Measurements from ENCODE around the gene GAK.

Gene GAK

DNA sequence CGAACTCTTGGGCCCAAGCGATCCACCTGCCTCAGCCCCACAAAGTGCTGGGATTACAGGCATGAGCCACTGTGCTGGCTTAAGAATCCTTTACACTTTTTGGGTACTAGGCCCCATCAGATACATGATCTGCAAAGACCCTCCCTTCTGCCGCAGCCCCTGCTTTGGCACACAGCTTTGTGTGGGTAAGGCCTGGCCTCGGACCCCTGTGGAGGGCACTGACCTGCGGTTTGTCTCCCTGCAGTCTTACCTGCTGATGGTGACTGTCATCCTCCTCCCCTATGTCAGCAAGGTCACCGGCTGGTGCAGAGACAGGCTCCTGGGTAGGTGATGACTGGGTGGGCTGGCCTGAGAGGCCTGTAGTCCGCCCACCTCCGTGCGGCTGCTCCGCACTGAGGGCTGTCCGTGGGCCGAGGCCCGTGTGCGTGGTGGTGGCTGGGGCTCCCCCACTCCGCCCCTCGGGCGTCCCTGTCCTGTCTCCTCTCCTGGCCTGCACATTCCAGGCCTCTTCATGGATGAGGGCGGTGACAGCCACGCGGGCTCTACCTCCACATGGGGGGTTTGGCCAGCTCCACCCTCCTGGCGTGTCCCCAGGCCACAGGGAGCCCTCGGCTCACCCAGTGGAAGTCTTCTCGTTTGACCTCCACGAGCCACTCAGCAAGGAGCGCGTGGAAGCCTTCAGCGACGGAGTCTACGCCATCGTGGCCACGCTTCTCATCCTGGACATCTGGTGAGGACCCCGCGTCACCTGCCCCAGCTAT is 23.2 kb upstream of the GAK start:
- Histone ChIP-seq H3K9ac (ENCODE audit: low read length) (no peak overlapping the region), H3K9me3 (ENCODE audit: control insufficient read depth, low read depth, low read length) (no peaks in the 10 kb centered on the region), H3K4me3 (ENCODE audit: low read length) (no peak overlapping the region), H3K27me3 (ENCODE audit: control insufficient read depth, insufficient read depth, low read length) (no peaks in the 10 kb centered on the region), H3K4me1 (ENCODE audit: control insufficient read depth, low read depth, low read length) (no peaks in the 10 kb centered on the region), H3K36me3 (ENCODE audit: control insufficient read depth, low read depth, low read length) (no peaks in the 10 kb centered on the region), H3K27ac (ENCODE audit: low read length) (no peak overlapping the region)

DNA sequence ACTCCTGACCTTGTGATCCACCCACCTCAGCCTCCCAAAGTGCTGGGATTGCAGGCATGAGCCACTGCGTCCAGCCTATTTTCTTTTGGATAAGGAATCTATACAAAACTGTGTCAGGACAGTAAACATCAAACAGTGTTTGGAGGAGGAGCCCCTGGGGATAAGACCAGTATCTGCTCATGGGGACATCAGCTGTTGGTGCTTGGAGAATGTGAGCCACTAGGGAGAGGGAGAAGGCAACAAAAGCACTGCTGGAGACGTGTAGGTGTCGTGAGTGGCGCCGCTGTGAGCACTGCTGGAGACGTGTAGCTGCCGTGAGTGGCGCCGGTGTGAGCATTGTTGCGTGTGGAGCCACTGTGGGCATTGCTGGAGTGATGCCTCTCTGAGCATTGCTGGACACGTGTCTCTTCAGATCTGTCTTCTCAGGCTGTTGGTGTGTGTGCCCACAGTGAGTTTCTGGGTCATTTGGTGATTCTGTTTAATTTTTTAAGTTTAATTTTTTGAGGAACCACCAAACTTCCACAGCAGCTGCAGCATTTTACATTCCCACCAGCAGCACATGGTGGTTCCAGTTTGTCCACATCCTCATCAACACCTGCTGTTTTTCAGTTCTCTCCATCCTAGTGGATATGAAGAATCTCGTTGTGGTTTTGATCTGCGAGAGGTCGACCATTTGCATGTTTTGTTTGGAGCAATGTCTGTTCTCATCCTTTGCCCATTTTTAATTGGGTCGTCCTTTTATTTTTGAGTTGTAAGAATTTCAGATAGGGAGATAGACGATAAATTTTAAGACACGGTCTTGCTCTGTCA is 22.3 kb upstream of the GAK start:
- Histone ChIP-seq H3K9me3 (ENCODE audit: control insufficient read depth, low read depth, low read length) (no peaks in the 10 kb centered on the region), H3K27ac (ENCODE audit: low read length) (no peak overlapping the region), H3K4me3 (ENCODE audit: low read length) (no peak overlapping the region), H3K27me3 (ENCODE audit: control insufficient read depth, insufficient read depth, low read length) (no peaks in the 10 kb centered on the region), H3K9ac (ENCODE audit: low read length) (no peak overlapping the region), H3K36me3 (ENCODE audit: control insufficient read depth, low read depth, low read length) (no peaks in the 10 kb centered on the region), H3K4me1 (ENCODE audit: control insufficient read depth, low read depth, low read length) (no peaks in the 10 kb centered on the region)

DNA sequence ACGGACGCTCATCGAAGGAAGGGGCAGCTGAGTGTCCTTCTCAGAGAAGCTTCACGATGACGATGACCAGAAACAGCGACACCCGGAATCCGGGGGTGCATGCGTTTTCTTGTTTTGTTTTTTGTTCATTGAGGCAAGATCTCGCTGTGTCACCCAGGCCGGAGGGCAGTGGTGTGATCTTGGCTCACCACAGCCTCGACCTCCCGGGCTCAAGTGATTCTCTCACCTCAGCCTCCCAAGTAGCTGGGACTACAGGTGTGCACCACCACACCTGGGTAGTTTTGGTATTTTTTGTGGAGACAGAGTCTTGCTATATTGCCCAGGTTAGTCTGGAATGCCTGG is 21.4 kb upstream of the GAK start:
- H3K36me3 ChIP-seq (ENCODE audit: control insufficient read depth, low read depth, low read length): no peaks in the 10 kb centered on the region
- H3K9ac ChIP-seq (ENCODE audit: low read length): no peak overlapping the region
- H3K9me3 ChIP-seq (ENCODE audit: control insufficient read depth, low read depth, low read length): no peaks in the 10 kb centered on the region
- no peaks in the 10 kb centered on the region for H3K27me3 ChIP-seq (ENCODE audit: control insufficient read depth, insufficient read depth, low read length)
- H3K4me1 ChIP-seq (ENCODE audit: control insufficient read depth, low read depth, low read length): no peaks in the 10 kb centered on the region
- no peak overlapping the region for H3K27ac ChIP-seq (ENCODE audit: low read length)
- H3K4me3 ChIP-seq (ENCODE audit: low read length): no peak overlapping the region

DNA sequence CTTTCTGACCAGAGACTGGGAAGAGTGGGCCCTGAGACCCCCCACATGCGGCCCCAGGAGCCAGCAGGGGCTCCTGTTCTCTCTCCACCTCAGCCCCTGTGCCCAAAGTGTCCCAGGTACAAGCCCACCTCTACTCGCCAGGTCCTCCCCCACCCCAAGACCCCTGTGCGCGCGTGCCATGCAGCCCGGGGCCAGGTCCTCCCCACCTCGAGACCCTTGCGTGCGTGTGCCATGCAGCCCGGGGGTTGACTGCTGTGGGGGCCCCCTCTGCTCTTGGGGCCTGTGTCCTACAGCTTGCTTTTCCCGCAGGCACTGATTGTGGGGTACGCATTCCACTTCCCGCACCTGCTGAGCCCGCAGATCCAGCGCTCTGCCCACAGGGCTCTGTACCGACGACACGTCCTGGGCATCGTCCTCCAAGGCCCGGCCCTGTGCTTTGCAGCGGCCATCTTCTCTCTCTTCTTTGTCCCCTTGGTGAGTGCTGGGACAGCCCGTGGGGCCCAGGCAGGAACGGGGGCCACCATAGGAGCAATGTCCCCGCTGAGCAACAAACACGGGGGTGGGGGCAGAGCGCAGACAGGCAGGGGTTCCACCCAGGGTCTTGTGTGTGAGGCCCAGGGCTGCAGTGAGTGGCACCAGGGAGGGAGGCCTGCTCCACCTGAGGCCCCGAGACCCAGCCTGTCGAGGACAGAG is 20.9 kb upstream of the GAK start:
- Histone ChIP-seq H3K36me3 (ENCODE audit: control insufficient read depth, low read depth, low read length) (no peaks in the 10 kb centered on the region), H3K27ac (ENCODE audit: low read length) (no peak overlapping the region), H3K9ac (ENCODE audit: low read length) (no peak overlapping the region), H3K27me3 (ENCODE audit: control insufficient read depth, insufficient read depth, low read length) (no peaks in the 10 kb centered on the region), H3K4me1 (ENCODE audit: control insufficient read depth, low read depth, low read length) (no peaks in the 10 kb centered on the region), H3K9me3 (ENCODE audit: control insufficient read depth, low read depth, low read length) (no peaks in the 10 kb centered on the region), H3K4me3 (ENCODE audit: low read length) (no peak overlapping the region)

DNA sequence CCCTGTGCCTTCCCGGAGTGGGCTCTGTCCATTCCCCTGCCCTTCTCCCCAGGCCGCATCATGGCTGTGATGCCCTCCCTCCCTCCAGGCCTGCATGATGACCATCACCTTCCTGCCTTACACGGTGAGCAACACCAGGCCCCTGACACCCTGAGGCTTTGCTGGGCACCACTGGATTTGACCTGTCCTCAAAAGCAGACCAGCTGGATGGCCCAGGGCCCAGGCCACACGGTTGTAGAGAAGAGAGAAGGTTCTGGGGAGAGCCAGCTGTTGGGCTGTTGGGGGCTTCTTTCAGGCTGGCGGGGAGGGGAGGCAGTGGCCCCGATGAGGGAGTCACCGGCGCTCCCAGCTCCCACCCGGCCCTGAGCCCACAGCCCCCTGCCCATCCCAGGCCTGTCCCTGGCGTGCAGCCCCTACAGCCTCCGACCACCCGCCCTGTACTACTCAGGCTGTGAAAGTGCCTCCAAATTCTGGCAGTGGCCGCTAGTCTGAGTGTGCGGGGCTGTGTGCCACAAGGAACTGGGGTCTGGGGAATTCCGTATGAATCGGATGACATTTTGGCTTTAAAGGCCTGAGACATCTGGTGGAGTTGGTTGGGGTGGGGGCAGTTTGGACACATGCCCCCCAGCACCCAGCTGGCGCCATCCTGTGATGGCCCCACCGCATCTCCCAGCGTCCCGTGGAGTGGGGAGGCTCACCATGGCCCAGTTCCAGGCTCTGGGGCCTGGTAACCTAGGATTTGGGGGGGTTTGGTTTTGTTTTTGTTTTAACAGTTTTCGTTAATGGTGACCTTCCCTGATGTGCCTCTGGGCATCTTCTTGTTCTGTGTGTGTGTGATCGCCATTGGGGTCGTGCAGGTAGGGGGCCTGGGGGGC is 19.7 kb upstream of the GAK start:
- Histone ChIP-seq H3K36me3 (ENCODE audit: control insufficient read depth, low read depth, low read length) (no peaks in the 10 kb centered on the region), H3K27me3 (ENCODE audit: control insufficient read depth, insufficient read depth, low read length) (no peaks in the 10 kb centered on the region)

DNA sequence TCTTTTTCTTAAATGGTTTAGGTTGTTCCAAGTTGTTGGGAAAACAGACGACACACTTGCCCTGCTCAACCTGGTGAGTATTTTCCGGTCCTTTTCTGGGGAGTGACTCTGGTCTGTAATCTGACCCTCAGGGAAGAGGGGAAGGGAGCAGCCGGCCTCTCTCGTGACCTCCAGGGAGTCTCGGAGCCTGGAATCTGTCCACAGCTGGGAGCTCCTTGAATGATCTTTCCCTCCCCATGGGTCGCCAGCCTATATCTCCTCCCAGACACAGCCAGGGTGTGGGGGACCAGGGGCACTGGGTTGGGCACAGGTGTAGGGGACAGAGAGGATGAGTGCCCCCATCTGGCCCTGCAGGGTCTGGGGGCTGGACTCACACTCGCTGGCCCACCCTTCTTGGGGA is 19.1 kb upstream of the GAK start:
- Histone ChIP-seq H3K27me3 (ENCODE audit: control insufficient read depth, insufficient read depth, low read length) (no peaks in the 10 kb centered on the region), H3K9ac (ENCODE audit: low read length) (no peak overlapping the region), H3K9me3 (ENCODE audit: control insufficient read depth, low read depth, low read length) (no peaks in the 10 kb centered on the region), H3K27ac (ENCODE audit: low read length) (no peak overlapping the region), H3K36me3 (ENCODE audit: control insufficient read depth, low read depth, low read length) (no peaks in the 10 kb centered on the region), H3K4me1 (ENCODE audit: control insufficient read depth, low read depth, low read length) (no peaks in the 10 kb centered on the region), H3K4me3 (ENCODE audit: low read length) (no peak overlapping the region)

More for the DNA sequence above, 19.7 kb upstream of the GAK start:
- Histone ChIP-seq H3K4me3 (ENCODE audit: low read length) (no peak overlapping the region), H3K27ac (ENCODE audit: low read length) (no peak overlapping the region), H3K9ac (ENCODE audit: low read length) (no peak overlapping the region), H3K9me3 (ENCODE audit: control insufficient read depth, low read depth, low read length) (no peaks in the 10 kb centered on the region), H3K4me1 (ENCODE audit: control insufficient read depth, low read depth, low read length) (no peaks in the 10 kb centered on the region)

DNA sequence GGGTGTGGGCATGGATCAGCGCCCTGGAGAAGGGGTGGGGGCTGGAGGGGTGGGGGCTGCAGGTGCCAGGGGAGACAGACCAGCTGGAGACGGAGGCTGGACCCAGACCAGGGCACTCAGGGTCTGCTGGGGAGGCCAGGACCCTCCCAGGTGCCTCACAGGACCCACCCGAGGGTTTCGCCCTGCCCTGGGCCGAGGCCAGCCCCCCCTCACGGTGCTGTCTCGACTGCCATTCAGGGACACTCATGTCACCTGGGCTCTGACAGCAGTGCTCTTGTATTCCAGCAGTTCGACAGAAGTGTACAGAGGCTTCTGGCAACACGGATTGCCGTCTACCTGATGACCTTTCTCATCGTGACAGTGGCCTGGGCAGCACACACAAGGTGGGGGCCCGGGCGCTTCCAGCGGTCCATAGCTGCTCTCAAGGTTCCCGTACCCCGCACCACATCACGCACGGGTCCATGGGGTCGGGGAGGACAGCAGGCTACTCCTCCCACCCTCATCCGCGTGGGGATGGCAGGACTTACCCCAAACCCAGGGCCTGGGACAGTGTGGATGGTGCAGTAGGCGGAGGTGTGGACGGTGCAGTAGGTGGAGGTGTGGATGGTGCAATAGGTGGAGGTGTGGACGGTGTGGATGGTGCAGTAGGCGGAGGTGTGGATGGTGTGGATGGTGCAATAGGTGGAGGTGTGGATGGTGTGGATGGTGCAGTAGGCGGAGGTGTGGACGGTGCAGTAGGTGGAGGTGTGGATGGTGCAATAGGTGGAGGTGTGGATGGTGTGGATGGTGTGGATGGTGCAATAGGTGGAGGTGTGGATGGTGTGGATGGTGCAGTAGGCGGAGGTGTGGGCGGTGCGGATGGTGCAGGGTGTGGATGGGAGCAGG is 18.3 kb upstream of the GAK start:
- no peak overlapping the region for H3K4me3 ChIP-seq (ENCODE audit: low read length)
- no peak overlapping the region for H3K27ac ChIP-seq (ENCODE audit: low read length)
- H3K27me3 ChIP-seq (ENCODE audit: control insufficient read depth, insufficient read depth, low read length): peaks cover 1% of the 10 kb centered on the region
- no peaks in the 10 kb centered on the region for H3K4me1 ChIP-seq (ENCODE audit: control insufficient read depth, low read depth, low read length)
- H3K36me3 ChIP-seq (ENCODE audit: control insufficient read depth, low read depth, low read length): no peaks in the 10 kb centered on the region
- H3K9me3 ChIP-seq (ENCODE audit: control insufficient read depth, low read depth, low read length): no peaks in the 10 kb centered on the region
- H3K9ac ChIP-seq (ENCODE audit: low read length): no peak overlapping the region

DNA sequence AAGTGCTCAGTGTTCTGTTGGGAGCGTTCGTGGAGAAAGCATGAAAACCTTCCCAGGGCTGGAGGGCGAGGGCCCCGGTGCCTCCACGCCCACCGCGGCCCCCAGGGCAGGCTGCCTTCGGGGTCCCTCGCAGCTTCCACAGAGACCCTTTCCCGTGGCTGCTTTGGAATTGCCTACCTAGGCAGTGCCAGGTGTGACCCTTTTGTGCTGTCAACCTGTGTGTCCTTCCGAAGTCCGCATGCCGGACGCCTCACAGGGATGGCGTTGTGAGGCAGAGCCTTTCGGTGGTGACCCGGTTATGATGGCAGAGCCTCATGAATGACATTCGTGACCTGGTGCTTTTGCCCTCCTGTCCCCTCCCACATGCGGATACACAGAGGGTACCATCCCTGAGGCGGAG is 17.5 kb upstream of the GAK start:
- no peaks in the 10 kb centered on the region for H3K9me3 ChIP-seq (ENCODE audit: control insufficient read depth, low read depth, low read length)
- no peaks in the 10 kb centered on the region for H3K36me3 ChIP-seq (ENCODE audit: control insufficient read depth, low read depth, low read length)
- H3K27ac ChIP-seq (ENCODE audit: low read length): no peak overlapping the region
- H3K9ac ChIP-seq (ENCODE audit: low read length): no peak overlapping the region
- H3K27me3 ChIP-seq (ENCODE audit: control insufficient read depth, insufficient read depth, low read length): peaks cover 8% of the 10 kb centered on the region
- H3K4me1 ChIP-seq (ENCODE audit: control insufficient read depth, low read depth, low read length): no peaks in the 10 kb centered on the region
- H3K4me3 ChIP-seq (ENCODE audit: low read length): no peak overlapping the region

DNA sequence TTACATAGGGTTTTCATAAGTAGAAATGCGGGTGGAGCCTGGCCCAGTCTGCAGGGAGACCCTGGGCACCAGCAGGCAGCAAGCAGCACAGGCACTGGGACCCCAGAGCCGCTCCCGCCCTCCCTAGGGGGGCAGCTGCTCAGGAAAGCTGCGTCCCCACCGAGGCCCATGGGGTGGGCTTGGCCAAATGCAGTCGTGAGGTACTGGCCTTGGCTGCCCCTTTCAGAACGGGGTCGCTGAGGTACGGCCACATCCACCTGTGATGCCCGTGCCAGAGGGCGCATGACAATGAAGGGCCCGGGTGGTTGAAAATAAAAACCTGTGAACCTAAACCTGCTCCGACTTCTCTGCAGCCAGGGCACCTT is 16.8 kb upstream of the GAK start:
- H3K4me3 ChIP-seq (ENCODE audit: low read length): no peak overlapping the region
- H3K4me1 ChIP-seq (ENCODE audit: control insufficient read depth, low read depth, low read length): no peaks in the 10 kb centered on the region
- H3K9ac ChIP-seq (ENCODE audit: low read length): no peak overlapping the region
- H3K9me3 ChIP-seq (ENCODE audit: control insufficient read depth, low read depth, low read length): no peaks in the 10 kb centered on the region
- H3K27me3 ChIP-seq (ENCODE audit: control insufficient read depth, insufficient read depth, low read length): peaks cover 13% of the 10 kb centered on the region
- H3K36me3 ChIP-seq (ENCODE audit: control insufficient read depth, low read depth, low read length): no peaks in the 10 kb centered on the region
- no peak overlapping the region for H3K27ac ChIP-seq (ENCODE audit: low read length)

DNA sequence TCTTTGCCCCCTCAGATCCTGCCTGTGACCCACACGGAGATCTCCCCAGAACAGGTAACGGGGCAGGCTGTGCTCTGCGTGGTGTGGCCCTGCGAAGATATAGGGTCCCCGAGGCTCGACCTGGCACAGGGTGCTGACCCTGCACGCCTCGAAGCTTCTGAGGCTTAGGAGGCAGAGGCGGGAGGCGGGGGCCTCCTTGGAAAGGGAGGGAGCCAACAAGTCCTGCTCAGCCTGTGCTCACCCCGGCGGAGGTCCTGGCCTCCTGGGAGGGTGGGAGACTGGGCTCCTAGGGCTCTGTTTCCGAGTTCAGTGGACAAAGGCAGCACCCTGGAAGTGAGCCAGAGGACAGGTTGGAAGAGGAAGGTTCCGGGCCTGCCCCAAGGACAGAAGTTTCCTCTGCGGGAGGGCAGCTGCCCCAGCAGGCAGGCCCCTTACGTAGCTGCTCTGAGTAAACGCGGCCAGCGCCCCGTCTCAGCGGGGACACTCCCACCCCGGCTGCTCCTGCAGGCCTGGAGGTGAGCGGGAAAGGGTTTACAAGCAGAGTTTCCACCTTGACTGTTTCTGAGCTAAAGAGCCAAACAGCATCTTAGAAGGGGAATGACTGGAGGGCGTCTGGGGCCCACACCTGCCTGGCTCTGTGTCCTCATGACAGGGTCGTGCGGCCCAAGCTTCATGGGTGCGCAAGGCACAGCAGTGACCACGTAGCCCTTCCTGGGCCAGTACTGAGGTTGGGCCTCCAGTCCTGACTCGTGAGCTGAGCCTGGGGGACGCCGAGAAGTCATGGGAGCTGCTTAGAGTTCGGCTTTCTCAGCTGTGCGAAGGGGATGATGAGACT is 16.2 kb upstream of the GAK start:
- no peak overlapping the region for H3K9ac ChIP-seq (ENCODE audit: low read length)
- no peaks in the 10 kb centered on the region for H3K4me1 ChIP-seq (ENCODE audit: control insufficient read depth, low read depth, low read length)
- H3K9me3 ChIP-seq (ENCODE audit: control insufficient read depth, low read depth, low read length): no peaks in the 10 kb centered on the region
- peaks cover 13% of the 10 kb centered on the region for H3K27me3 ChIP-seq (ENCODE audit: control insufficient read depth, insufficient read depth, low read length)
- H3K4me3 ChIP-seq (ENCODE audit: low read length): no peak overlapping the region
- H3K27ac ChIP-seq (ENCODE audit: low read length): no peak overlapping the region
- H3K36me3 ChIP-seq (ENCODE audit: control insufficient read depth, low read depth, low read length): no peaks in the 10 kb centered on the region

Data from iPS-18a (cell line).